KMS-11 (cell line): ENCODE results near the gene DDRGK1.
"Not testable (repeated sequence)": the region's sequence is repeated elsewhere in the genome, so short reads cannot be mapped to it uniquely, and the experiment has no call there.

Experiments
- H2AFZ ChIP-seq: fragments of 200-600 bp; sonication (generic); 2 replicates; pipeline ENCODE4 v1.6.1; 2016; ENCODE audit warnings: antibody characterized with exemption, mixed run types, low read depth
- H3K27ac ChIP-seq: fragments of 200-600 bp; sonication (generic); 2 replicates; pipeline ENCODE4 v1.6.1; 2016; ENCODE audit warnings: mild to moderate bottlenecking, mixed run types
- H3K27me3 ChIP-seq: fragments of 200-600 bp; sonication (generic); 2 replicates; pipeline ENCODE4 v1.6.1; 2017; ENCODE audit warnings: mild to moderate bottlenecking, low read depth, mixed run types, moderate library complexity; ENCODE audit not compliant: insufficient read depth
- H3K36me3 ChIP-seq: fragments of 200-600 bp; sonication (generic); 2 replicates; pipeline ENCODE4 v1.6.1; 2017; ENCODE audit warnings: mild to moderate bottlenecking, mixed run types; ENCODE audit not compliant: insufficient read depth
- H3K4me1 ChIP-seq: fragments of 200-600 bp; sonication (generic); 2 replicates; pipeline ENCODE4 v1.6.1; 2016; ENCODE audit warnings: mild to moderate bottlenecking, low read depth, mixed run types; ENCODE audit not compliant: poor library complexity, severe bottlenecking
- H3K4me2 ChIP-seq: fragments of 200-600 bp; sonication (generic); 2 replicates; pipeline ENCODE4 v1.7.0; 2016; ENCODE audit warnings: mild to moderate bottlenecking, mixed run types
- H3K4me3 ChIP-seq: fragments of 200-600 bp; sonication (generic); IDR thresholded peaks from 2 replicates; pipeline ENCODE4 v1.6.1; 2017; ENCODE audit warnings: low read depth, low read length, mixed read lengths; ENCODE audit not compliant: insufficient read depth
- H3K79me2 ChIP-seq: fragments of 200-600 bp; sonication (generic); 2 replicates; pipeline ENCODE4 v1.6.1; 2016; ENCODE audit warnings: low read depth, mixed run types; ENCODE audit not compliant: insufficient read depth
- H3K9ac ChIP-seq: fragments of 200-600 bp; sonication (generic); 2 replicates; pipeline ENCODE4 v1.6.1; 2016; ENCODE audit warnings: mild to moderate bottlenecking, mixed run types
- H4K20me1 ChIP-seq: fragments of 200-600 bp; sonication (generic); 2 replicates; pipeline ENCODE4 v1.6.1; 2016; ENCODE audit warnings: mild to moderate bottlenecking, mixed run types; ENCODE audit not compliant: insufficient read depth
- CTCF ChIP-seq: fragments of 200-600 bp; sonication (generic); conservative IDR thresholded peaks from 2 replicates; pipeline ENCODE4 v1.6.1; 2017; ENCODE audit warnings: low read depth, mild to moderate bottlenecking, antibody characterized with exemption, low read length, moderate library complexity, mixed read lengths

The DDRGK1 gene

GRCh38 chr20:3156811-3157619 is 47.5 kb downstream of the DDRGK1 start:
- Histone ChIP-seq H3K79me2 (peaks cover 36% of the 10 kb centered on the region), H3K4me3 (no peak overlapping the region), H3K4me1 (peaks cover 27% of the 10 kb centered on the region), H3K9ac (no peak overlapping the region), H3K27me3 (no peaks in the 10 kb centered on the region), H2AFZ (no peak overlapping the region), H3K36me3 (no peaks in the 10 kb centered on the region), H3K4me2 (no peak overlapping the region), H3K27ac (no peak overlapping the region), H4K20me1 (peaks cover 3% of the 10 kb centered on the region; the same call in 1 of the 2 replicates)
- no peak for TF ChIP-seq CTCF

- Histone ChIP-seq H3K79me2 (peaks cover 14% of the 10 kb centered on the region; the same call in 1 of the 2 replicates), H3K4me1 (peaks cover 23% of the 10 kb centered on the region)
- H3K4me3 ChIP-seq, H3K36me3 ChIP-seq, H3K27ac ChIP-seq, H2AFZ ChIP-seq, H3K4me2 ChIP-seq, H3K9ac ChIP-seq, H3K27me3 ChIP-seq, H4K20me1 ChIP-seq: not testable (repeated sequence)
Observed at GRCh38 chr20:3152057-3152644, 52.3 kb downstream of the DDRGK1 start.

- Histone ChIP-seq H3K4me2 (no peak overlapping the region), H3K27ac (no peak overlapping the region), H3K79me2 (peaks cover 5% of the 10 kb centered on the region; the same call in 1 of the 2 replicates), H2AFZ (no peak overlapping the region), H3K4me1 (peaks cover 23% of the 10 kb centered on the region), H3K27me3 (no peaks in the 10 kb centered on the region), H4K20me1 (no peaks in the 10 kb centered on the region), H3K9ac (no peak overlapping the region), H3K4me3 (no peak overlapping the region), H3K36me3 (no peaks in the 10 kb centered on the region; the same call in 1 of the 2 replicates)
- TF ChIP-seq CTCF, result no peak
Observed at GRCh38 chr20:3150908-3151307, 53.6 kb downstream of the DDRGK1 start.

- no peak overlapping the region for H2AFZ ChIP-seq
- H3K4me3 ChIP-seq, result no peak overlapping the region
- no peak overlapping the region for H3K9ac ChIP-seq
- peaks cover 5% of the 10 kb centered on the region for H3K4me1 ChIP-seq
- H3K27ac ChIP-seq, result no peak overlapping the region
- H4K20me1 ChIP-seq, result no peaks in the 10 kb centered on the region
- no peaks in the 10 kb centered on the region for H3K27me3 ChIP-seq
- H3K79me2 ChIP-seq, result no peaks in the 10 kb centered on the region
- no peak overlapping the region for H3K4me2 ChIP-seq
- H3K36me3 ChIP-seq, result no peaks in the 10 kb centered on the region; the same call in 1 of the 2 replicates
- no peak for TF ChIP-seq CTCF
Observed at GRCh38 chr20:3146732-3147341, 57.6 kb downstream of the DDRGK1 start.

- H3K27me3 ChIP-seq, result no peaks in the 10 kb centered on the region
- no peak for TF ChIP-seq CTCF
- H2AFZ ChIP-seq, result no peak overlapping the region
- H3K9ac ChIP-seq, result no peak overlapping the region
- no peak overlapping the region for H3K4me2 ChIP-seq
- no peaks in the 10 kb centered on the region for H3K79me2 ChIP-seq
- H4K20me1 ChIP-seq, result no peaks in the 10 kb centered on the region
- no peak overlapping the region for H3K27ac ChIP-seq
- no peaks in the 10 kb centered on the region for H3K4me1 ChIP-seq
- no peaks in the 10 kb centered on the region for H3K36me3 ChIP-seq
- H3K4me3 ChIP-seq, result no peak overlapping the region
Observed at GRCh38 chr20:3141757-3142156, 62.7 kb downstream of the DDRGK1 start.
